Neural cell (in vitro differentiated cells): ENCODE measurements around the gene PCK1.

Experiments
- EZH2 ChIP-seq: fragments of 200-600, 300-800 bp; shearing (Covaris generic), sonication (generic); IDR thresholded peaks from 2 replicates; pipeline ENCODE4 v1.6.1; 2014; ENCODE audit warnings: antibody characterized with exemption, low read length, borderline replicate concordance, mild to moderate bottlenecking; ENCODE audit not compliant: insufficient read depth, poor library complexity, severe bottlenecking
- TAF1 ChIP-seq: IDR thresholded peaks from 2 replicates; pipeline ENCODE4 v1.6.1; 2012; ENCODE audit warnings: low read depth
- TF ChIP-seq, protein P1 (sequence below): fragments of 450-650 bp; IDR thresholded peaks from 2 replicates; pipeline ENCODE4 v1.5.1; 2014; ENCODE audit warnings: antibody characterized with exemption, mild to moderate bottlenecking, moderate library complexity; ENCODE audit not compliant: poor library complexity, severe bottlenecking

DNA sequence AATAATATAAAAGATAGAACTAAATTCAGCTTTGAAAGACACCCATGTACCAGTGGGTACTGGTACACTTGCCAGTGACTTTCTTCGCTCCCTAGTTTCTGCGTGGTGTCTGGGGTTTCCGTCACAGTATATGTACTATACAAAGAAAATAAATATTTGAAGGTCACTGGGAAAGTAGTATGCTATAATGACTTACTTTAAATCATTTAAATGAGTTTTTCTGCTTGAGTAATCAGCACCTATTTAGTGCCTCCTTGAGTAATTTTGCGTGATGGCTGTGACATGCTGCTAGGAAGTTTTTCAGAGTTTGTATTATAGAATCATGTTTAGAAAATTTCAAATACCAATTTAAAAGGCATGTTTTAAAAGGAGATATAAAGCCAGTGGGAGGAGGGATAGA is 32.8 kb upstream of the PCK1 start:
- TF ChIP-seq EZH2 (no peak), TAF1 (no peak)
- TF ChIP-seq, protein P1, sequence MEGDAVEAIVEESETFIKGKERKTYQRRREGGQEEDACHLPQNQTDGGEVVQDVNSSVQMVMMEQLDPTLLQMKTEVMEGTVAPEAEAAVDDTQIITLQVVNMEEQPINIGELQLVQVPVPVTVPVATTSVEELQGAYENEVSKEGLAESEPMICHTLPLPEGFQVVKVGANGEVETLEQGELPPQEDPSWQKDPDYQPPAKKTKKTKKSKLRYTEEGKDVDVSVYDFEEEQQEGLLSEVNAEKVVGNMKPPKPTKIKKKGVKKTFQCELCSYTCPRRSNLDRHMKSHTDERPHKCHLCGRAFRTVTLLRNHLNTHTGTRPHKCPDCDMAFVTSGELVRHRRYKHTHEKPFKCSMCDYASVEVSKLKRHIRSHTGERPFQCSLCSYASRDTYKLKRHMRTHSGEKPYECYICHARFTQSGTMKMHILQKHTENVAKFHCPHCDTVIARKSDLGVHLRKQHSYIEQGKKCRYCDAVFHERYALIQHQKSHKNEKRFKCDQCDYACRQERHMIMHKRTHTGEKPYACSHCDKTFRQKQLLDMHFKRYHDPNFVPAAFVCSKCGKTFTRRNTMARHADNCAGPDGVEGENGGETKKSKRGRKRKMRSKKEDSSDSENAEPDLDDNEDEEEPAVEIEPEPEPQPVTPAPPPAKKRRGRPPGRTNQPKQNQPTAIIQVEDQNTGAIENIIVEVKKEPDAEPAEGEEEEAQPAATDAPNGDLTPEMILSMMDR = no peak
